Measurements from ENCODE around the gene GAL3ST3.

DNA sequence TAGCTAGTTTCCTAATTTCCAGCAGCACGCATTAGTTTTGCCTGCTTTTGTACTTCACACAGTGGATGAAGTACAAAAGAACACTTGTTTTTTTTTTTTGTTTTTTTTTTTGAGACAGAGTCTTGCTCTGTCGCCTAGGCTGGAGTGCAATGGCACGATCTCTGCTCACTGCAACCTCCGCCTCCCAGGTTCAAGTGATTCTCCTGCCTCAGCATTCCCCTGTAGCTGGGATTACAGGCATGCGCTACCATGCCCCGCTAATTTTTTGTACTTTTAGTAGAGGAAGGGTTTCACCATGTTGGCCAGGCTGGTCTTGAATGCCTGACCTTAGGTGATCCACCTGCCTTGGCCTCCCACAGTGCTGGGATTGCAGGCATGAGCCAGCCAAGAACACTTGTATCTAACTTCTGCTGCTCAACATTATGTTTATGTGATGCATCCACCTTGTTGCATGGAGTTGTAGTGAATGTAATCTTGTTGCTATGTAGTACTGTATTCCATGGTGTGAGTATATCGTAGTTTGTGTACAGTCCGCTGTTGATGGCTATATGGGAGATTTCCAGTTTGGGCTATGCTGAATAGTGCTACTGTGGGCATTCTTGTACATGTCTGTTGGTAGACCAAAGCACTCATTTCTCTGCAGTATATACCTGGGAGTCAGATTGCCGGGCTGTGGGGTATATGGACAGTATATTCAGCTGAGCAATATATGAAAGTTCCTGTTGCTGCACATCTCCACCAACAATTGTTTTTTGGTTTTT, 38.4 kb upstream of the GAL3ST3 start:
- TF ChIP-seq, protein P1, sequence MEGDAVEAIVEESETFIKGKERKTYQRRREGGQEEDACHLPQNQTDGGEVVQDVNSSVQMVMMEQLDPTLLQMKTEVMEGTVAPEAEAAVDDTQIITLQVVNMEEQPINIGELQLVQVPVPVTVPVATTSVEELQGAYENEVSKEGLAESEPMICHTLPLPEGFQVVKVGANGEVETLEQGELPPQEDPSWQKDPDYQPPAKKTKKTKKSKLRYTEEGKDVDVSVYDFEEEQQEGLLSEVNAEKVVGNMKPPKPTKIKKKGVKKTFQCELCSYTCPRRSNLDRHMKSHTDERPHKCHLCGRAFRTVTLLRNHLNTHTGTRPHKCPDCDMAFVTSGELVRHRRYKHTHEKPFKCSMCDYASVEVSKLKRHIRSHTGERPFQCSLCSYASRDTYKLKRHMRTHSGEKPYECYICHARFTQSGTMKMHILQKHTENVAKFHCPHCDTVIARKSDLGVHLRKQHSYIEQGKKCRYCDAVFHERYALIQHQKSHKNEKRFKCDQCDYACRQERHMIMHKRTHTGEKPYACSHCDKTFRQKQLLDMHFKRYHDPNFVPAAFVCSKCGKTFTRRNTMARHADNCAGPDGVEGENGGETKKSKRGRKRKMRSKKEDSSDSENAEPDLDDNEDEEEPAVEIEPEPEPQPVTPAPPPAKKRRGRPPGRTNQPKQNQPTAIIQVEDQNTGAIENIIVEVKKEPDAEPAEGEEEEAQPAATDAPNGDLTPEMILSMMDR (optimal IDR thresholded peaks at IDR 0.05 in 1 of 3, IDR thresholded peaks at IDR 0.05 in 1 of 3, conservative IDR thresholded peaks at IDR 0.05 in 1 of 3; ENCODE audit: extremely low read depth in 1 of 3, insufficient read depth in 2 of 3, low read length in 3 of 3) = no peak
- TF ChIP-seq EZH2 (IDR thresholded peaks at IDR 0.05; ENCODE audit: low read length) = no peak

Measured in keratinocyte (primary cell).